MCF 10A (cell line): ENCODE data around the gene TMEM98. TPM values are rescaled to one million over a fixed set of nuclear protein-coding genes. Genes with fewer than 3 reads are reported as not detected.
"Not testable (repeated sequence)": the region's sequence is repeated elsewhere in the genome, so short reads cannot be mapped to it uniquely, and the experiment has no call there.

Experiments used
- BruUV-seq: library from RNA; stranded (reverse); fragments of 400-500 nt; replicated peaks from 2 replicates; lab custom pipeline; 2021; lab: Mats Ljungman, UMichigan
- CTCF ChIA-PET: fragments of 300-600 bp; sonication (Branson Sonifier 250); formaldehyde crosslinking; extraction: SDS; loops from one replicate; lab custom pipeline; 2021; ENCODE audit warnings: antibody characterized with exemption, inconsistent platforms; lab: Yijun Ruan, JAX
- POLR2A ChIA-PET: fragments of 300-600, 350-650 bp; sonication (Branson Sonifier 250); formaldehyde crosslinking; extraction: SDS; loops from one replicate; lab custom pipeline; 2020; ENCODE audit warnings: antibody characterized with exemption, inconsistent platforms; lab: Yijun Ruan, JAX
- DNase-seq: peaks from one replicate; pipeline ENCODE4 v3.0.0-alpha.2; 2018; ENCODE audit not compliant: unreplicated experiment
- H3K27ac Mint-ChIP-seq: one replicate; pipeline ENCODE4 v1.8.0; 2022; ENCODE audit warnings: mild to moderate bottlenecking, low read depth, mixed read lengths; ENCODE audit not compliant: unreplicated experiment
- H3K27me3 Mint-ChIP-seq: one replicate; pipeline ENCODE4 v1.8.0; 2022; ENCODE audit warnings: mixed read lengths; ENCODE audit not compliant: insufficient read depth, unreplicated experiment
- H3K36me3 Mint-ChIP-seq: one replicate; pipeline ENCODE4 v1.8.0; 2022; ENCODE audit warnings: mild to moderate bottlenecking, moderate library complexity, mixed read lengths; ENCODE audit not compliant: insufficient read depth, unreplicated experiment
- H3K4me1 Mint-ChIP-seq: one replicate; pipeline ENCODE4 v1.8.0; 2022; ENCODE audit warnings: mixed read lengths; ENCODE audit not compliant: insufficient read depth, unreplicated experiment
- H3K4me3 Mint-ChIP-seq: one replicate; pipeline ENCODE4 v1.8.0; 2022; ENCODE audit warnings: mild to moderate bottlenecking, moderate library complexity, mixed read lengths; ENCODE audit not compliant: unreplicated experiment
- H3K9me3 Mint-ChIP-seq: one replicate; pipeline ENCODE4 v1.8.0; 2022; ENCODE audit warnings: mixed read lengths; ENCODE audit not compliant: unreplicated experiment
- intact Hi-C: fragments of 100-400 bp; cut with micrococcal nuclease; formaldehyde crosslinking; loops from 2 replicates; pipeline ENCODE4 v1.14.1; 2022
- total RNA-seq: library from RNA; stranded (reverse); gene quantifications from 2 replicates; pipeline ENCODE4 v1.2.3, GENCODE V29; 2022
- TF ChIP-seq, protein P1 (sequence below): fragments of 200-600 bp; IDR thresholded peaks from one replicate; pipeline ENCODE4 v1.8.0; 2022; ENCODE audit warnings: antibody characterized with exemption, mild to moderate bottlenecking; ENCODE audit not compliant: unreplicated experiment

TMEM98 gene
- total RNA-seq, 1 experiment from 2014 or later = 9.2 TPM

DNA sequence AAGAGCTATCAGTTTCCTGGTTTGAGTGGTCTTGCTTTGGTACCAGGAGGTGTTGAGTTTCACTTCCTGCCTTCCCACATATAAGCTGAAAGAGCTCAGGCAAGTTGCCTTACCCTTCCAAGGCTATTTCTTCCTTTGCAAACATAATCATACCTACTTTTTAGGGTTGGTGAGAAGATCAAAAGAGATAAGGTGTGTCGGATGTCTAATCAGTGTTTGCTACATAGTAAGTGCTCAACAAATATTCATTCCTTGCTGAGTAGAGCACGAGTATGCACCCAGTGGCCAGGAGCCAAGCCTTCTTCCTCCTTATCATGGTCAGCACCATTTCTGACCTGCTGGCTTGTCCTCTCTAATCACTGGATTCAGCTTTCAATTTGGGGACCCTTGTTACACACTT lies 12.7 kb upstream of the TMEM98 start:
- Mint-ChIP-seq H3K27ac (no peak overlapping the region), H3K9me3 (no peaks in the 10 kb centered on the region), H3K4me1 (no peaks in the 10 kb centered on the region), H3K27me3 (no peaks in the 10 kb centered on the region), H3K36me3 (no peaks in the 10 kb centered on the region), H3K4me3 (no peak overlapping the region)
- ChIA-PET CTCF (interaction anchor here (0.5 to 3.2 kb wide), 7 partner anchors 14 to 454 kb away, joined by 3 to 14 read pairs (median 4); partner anchors contain the start of gene MYO1D), POLR2A (interaction anchor here (1.2 kb wide), 1 partner anchor 38 kb away, joined by 3 read pairs; the partner anchor contains the start of gene MYO1D)
- DNase-seq = no peak
- BruUV-seq = no TSS peak
- TF ChIP-seq, protein P1, sequence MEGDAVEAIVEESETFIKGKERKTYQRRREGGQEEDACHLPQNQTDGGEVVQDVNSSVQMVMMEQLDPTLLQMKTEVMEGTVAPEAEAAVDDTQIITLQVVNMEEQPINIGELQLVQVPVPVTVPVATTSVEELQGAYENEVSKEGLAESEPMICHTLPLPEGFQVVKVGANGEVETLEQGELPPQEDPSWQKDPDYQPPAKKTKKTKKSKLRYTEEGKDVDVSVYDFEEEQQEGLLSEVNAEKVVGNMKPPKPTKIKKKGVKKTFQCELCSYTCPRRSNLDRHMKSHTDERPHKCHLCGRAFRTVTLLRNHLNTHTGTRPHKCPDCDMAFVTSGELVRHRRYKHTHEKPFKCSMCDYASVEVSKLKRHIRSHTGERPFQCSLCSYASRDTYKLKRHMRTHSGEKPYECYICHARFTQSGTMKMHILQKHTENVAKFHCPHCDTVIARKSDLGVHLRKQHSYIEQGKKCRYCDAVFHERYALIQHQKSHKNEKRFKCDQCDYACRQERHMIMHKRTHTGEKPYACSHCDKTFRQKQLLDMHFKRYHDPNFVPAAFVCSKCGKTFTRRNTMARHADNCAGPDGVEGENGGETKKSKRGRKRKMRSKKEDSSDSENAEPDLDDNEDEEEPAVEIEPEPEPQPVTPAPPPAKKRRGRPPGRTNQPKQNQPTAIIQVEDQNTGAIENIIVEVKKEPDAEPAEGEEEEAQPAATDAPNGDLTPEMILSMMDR = no peak
- intact Hi-C loops = no loop called here

DNA sequence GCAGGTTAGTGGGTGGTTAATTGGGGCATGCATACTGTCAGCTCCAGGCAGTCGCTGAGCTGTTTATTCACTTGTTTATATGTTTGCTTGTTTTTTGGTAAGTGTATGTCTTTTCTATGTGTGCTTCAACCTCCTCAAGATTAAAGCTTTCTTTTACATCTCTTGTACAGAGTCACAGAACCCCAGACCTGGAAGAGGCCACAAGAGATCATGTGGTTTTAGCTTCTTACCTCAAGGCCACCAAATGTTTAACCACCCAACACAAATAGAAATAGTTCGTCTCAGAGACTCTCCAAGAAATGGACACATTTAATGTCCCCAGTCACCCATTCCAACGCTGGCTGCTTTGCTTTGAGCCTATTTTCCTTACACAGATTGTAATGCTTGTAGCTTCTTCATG lies 11.8 kb upstream of the TMEM98 start:
- H3K27me3 Mint-ChIP-seq = no peaks in the 10 kb centered on the region
- ChIA-PET CTCF (interaction anchor here (0.7 to 3.2 kb wide), 7 partner anchors 13 to 161 kb away, joined by 3 to 14 read pairs (median 4); partner anchors contain the start of gene MYO1D), POLR2A (interaction anchor here (0.5 kb wide), 1 partner anchor 13 kb away, joined by 3 read pairs; no protein-coding TSS in a partner anchor)
- no peaks in the 10 kb centered on the region for H3K36me3 Mint-ChIP-seq
- TF ChIP-seq, protein P1 = no peak
- intact Hi-C loops = no loop called here
- H3K9me3 Mint-ChIP-seq = no peaks in the 10 kb centered on the region
- DNase-seq = no peak
- no peaks in the 10 kb centered on the region for H3K4me1 Mint-ChIP-seq
- no peak overlapping the region for H3K27ac Mint-ChIP-seq
- H3K4me3 Mint-ChIP-seq = no peak overlapping the region
- BruUV-seq = no TSS peak

DNA sequence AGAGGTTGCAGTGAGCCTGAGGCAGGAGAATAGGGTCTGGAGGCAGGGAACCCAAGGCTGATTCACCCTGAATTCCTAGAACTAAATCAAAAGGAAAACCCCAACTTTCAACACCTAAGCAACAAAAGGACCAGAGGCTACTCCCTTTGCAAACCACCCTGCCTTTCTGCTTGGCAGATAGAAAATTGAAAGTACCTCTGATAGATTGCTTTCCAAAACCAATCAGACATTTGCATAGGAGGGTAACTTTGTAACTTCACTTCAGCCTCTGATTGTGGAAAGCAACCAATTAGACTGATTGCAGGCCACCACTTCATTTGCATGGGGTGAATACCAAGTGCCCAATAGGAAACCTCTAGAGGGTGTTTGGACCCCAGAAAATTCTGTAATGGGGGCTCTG lies 10.9 kb upstream of the TMEM98 start:
- POLR2A ChIA-PET = no interaction called here
- intact Hi-C loops = no loop called here
- Mint-ChIP-seq H3K4me3 (no peak overlapping the region), H3K36me3 (no peaks in the 10 kb centered on the region), H3K9me3 (no peaks in the 10 kb centered on the region), H3K4me1 (no peaks in the 10 kb centered on the region), H3K27me3 (no peaks in the 10 kb centered on the region), H3K27ac (no peak overlapping the region)
- no peak for DNase-seq
- BruUV-seq = no TSS peak
- TF ChIP-seq, protein P1 = no peak
- CTCF ChIA-PET = interaction anchor here (2.5 kb wide), 1 partner anchor 134 kb away, joined by 12 read pairs; no protein-coding TSS in a partner anchor

DNA sequence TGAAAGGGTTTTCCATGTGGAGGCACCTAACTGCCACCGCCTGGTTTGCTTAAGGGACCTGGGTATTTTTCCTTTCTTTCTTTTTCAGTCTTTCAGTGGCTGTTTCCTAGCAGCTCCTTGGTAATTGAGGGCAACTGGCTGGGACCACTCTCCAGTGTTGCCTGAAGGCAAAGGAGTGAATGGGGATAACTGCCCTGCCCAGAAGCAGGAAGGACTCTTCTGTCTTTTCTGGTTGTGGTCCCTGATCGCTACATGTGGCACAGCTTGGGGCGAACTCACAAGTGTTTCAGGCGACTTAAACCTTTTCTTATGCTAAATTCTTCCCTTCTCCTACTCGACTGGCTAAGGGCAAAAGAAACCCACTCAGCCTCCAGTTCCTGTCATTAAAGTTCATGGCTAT lies 10.1 kb upstream of the TMEM98 start:
- no peaks in the 10 kb centered on the region for H3K27me3 Mint-ChIP-seq
- CTCF ChIA-PET = interaction anchor here (1.0 kb wide), 1 partner anchor 41 kb away, joined by 3 read pairs; the partner anchor contains the start of gene MYO1D
- no peaks in the 10 kb centered on the region for H3K36me3 Mint-ChIP-seq
- TF ChIP-seq, protein P1 = no peak
- no peak overlapping the region for H3K4me3 Mint-ChIP-seq
- intact Hi-C loops = no loop called here
- H3K27ac Mint-ChIP-seq = no peak overlapping the region
- POLR2A ChIA-PET = interaction anchor here (1.0 kb wide), 1 partner anchor 148 kb away, joined by 3 read pairs; no protein-coding TSS in a partner anchor
- H3K4me1 Mint-ChIP-seq = no peaks in the 10 kb centered on the region
- no peak for DNase-seq
- H3K9me3 Mint-ChIP-seq = no peaks in the 10 kb centered on the region
- no TSS peak for BruUV-seq

DNA sequence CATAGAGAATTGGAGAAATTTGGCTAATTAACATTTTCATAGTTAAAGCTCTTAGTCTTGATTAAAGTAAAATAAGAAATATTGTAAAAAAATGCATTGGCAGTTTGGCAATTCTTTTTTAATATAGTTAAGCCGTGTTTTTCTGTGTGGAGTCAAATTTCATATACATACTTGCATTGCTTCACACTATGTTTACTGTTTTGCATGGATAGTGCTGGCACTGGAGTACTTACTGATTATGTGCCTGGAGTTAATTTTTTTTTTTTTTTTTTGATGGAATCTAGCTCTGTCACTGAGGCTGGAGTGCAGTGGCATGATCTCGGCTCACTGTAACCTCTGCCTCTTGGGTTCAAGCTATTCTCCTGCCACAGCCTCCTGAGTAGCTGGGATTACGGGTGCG lies 8.1 kb upstream of the TMEM98 start:
- DNase-seq, H3K36me3 Mint-ChIP-seq, H3K4me3 Mint-ChIP-seq, H3K9me3 Mint-ChIP-seq, H3K27ac Mint-ChIP-seq, POLR2A ChIA-PET, intact Hi-C loops, BruUV-seq, H3K27me3 Mint-ChIP-seq, H3K4me1 Mint-ChIP-seq: not testable (repeated sequence)
- CTCF ChIA-PET = interaction anchor here (1.2 to 1.3 kb wide), 2 partner anchors 10 to 17 kb away, joined by 7 to 9 read pairs; no protein-coding TSS in a partner anchor
